WTC11 (cell line): ENCODE results near the gene NCKAP5. TPM values are rescaled to one million over a fixed set of nuclear protein-coding genes. Genes with fewer than 3 reads are reported as not detected.

Experiments
- ATAC-seq: fragments of 200-7000 bp; cut with Tn5 transposase; 2 replicates; pipeline ENCODE4 v1.10.0; 2021; ENCODE audit warnings: mild to moderate bottlenecking, moderate library complexity
- CTCF ChIA-PET: fragments of 300-600 bp; sonication (Branson Sonifier 250); formaldehyde crosslinking; loops from one replicate; lab custom pipeline; 2021; ENCODE audit warnings: antibody characterized with exemption; lab: Charles Lee
- POLR2A ChIA-PET: fragments of 350-600 bp; sonication (Branson Sonifier 250); formaldehyde crosslinking; loops from one replicate; lab custom pipeline; 2021; ENCODE audit warnings: antibody characterized with exemption; lab: Charles Lee
- DNase-seq: peaks from one replicate; pipeline ENCODE4 v3.0.0; 2021; ENCODE audit warnings: low spot score
- H3K27ac Mint-ChIP-seq: 2 replicates; pipeline ENCODE4 v1.8.0; 2021; ENCODE audit warnings: mixed read lengths
- H3K27me3 Mint-ChIP-seq: 2 replicates; pipeline ENCODE4 v1.8.0; 2021; ENCODE audit warnings: low read depth, mild to moderate bottlenecking, moderate library complexity, mixed read lengths
- H3K36me3 Mint-ChIP-seq: 2 replicates; pipeline ENCODE4 v1.8.0; 2021; ENCODE audit warnings: mixed read lengths
- H3K4me1 Mint-ChIP-seq: 2 replicates; pipeline ENCODE4 v1.8.0; 2022; ENCODE audit warnings: mixed read lengths
- H3K4me3 Mint-ChIP-seq: 2 replicates; pipeline ENCODE4 v1.8.0; 2021; ENCODE audit warnings: mild to moderate bottlenecking, moderate library complexity, mixed read lengths
- H3K9me3 Mint-ChIP-seq: 2 replicates; pipeline ENCODE4 v1.8.0; 2021; ENCODE audit warnings: mixed read lengths
- CBFB ChIP-seq: sonication (generic); formaldehyde crosslinking; IDR thresholded peaks from 2 replicates; pipeline ENCODE4 v1.8.1; 2022; ENCODE audit warnings: mild to moderate bottlenecking, low read depth, missing genetic modification reagents
- ETV6 ChIP-seq: sonication (generic); formaldehyde crosslinking; IDR thresholded peaks from 2 replicates; pipeline ENCODE4 v1.8.1; 2022; ENCODE audit warnings: mild to moderate bottlenecking, missing genetic modification reagents
- GABPB1 ChIP-seq: sonication (generic); formaldehyde crosslinking; IDR thresholded peaks from 2 replicates; pipeline ENCODE4 v1.8.1; 2023; ENCODE audit warnings: mild to moderate bottlenecking, missing genetic modification reagents
- MXD4 ChIP-seq: fragments of 250-450 bp; sonication (Bioruptor Pico); IDR thresholded peaks from 2 replicates; pipeline ENCODE4 v1.8.0; 2021; ENCODE audit warnings: mild to moderate bottlenecking, moderate library complexity, borderline replicate concordance
- PRRX2 ChIP-seq: fragments of 250-450 bp; sonication (Bioruptor Pico); IDR thresholded peaks from 2 replicates; pipeline ENCODE4 v1.8.0; 2021; ENCODE audit warnings: mild to moderate bottlenecking
- SP1 ChIP-seq: sonication (generic); formaldehyde crosslinking; conservative IDR thresholded peaks from 2 replicates; pipeline ENCODE4 v1.8.1; 2022; ENCODE audit warnings: missing genetic modification reagents
- TEAD1 ChIP-seq: sonication (generic); formaldehyde crosslinking; IDR thresholded peaks from 2 replicates; pipeline ENCODE4 v1.8.0; 2022; ENCODE audit warnings: mild to moderate bottlenecking, missing genetic modification reagents
- TP53 ChIP-seq: sonication (generic); formaldehyde crosslinking; IDR thresholded peaks from 2 replicates; pipeline ENCODE4 v1.8.1; 2023; ENCODE audit warnings: mild to moderate bottlenecking, missing genetic modification reagents
- ZNF671 ChIP-seq: fragments of 250-450 bp; sonication (Bioruptor Pico); IDR thresholded peaks from 2 replicates; pipeline ENCODE4 v1.8.0; 2021; ENCODE audit warnings: mild to moderate bottlenecking
- total RNA-seq: library from RNA; stranded (reverse); gene quantifications from 3 replicates; pipeline ENCODE4 v1.2.3, GENCODE V29; 2021
- TF ChIP-seq, protein P1 (sequence below): fragments of 250-450 bp; sonication (Bioruptor Pico); IDR thresholded peaks from 2 replicates; pipeline ENCODE4 v1.9.0; 2021; ENCODE audit warnings: mild to moderate bottlenecking
- TF ChIP-seq, protein P2 (sequence below): fragments of 250-450 bp; sonication (Bioruptor Pico); IDR thresholded peaks from 2 replicates; pipeline ENCODE4 v1.8.0; 2021; ENCODE audit warnings: mild to moderate bottlenecking
- TF ChIP-seq, protein P3 (sequence below): fragments of 200-600 bp; IDR thresholded peaks from 2 replicates; pipeline ENCODE4 v1.8.0; 2022; ENCODE audit warnings: antibody characterized with exemption
- TF ChIP-seq, protein P4 (sequence below): sonication (generic); formaldehyde crosslinking; IDR thresholded peaks from 2 replicates; pipeline ENCODE4 v1.8.0; 2022; ENCODE audit warnings: missing genetic modification reagents
- TF ChIP-seq, protein P5 (sequence below): sonication (generic); formaldehyde crosslinking; IDR thresholded peaks from 2 replicates; pipeline ENCODE4 v1.8.1; 2023; ENCODE audit warnings: mild to moderate bottlenecking, missing genetic modification reagents, moderate library complexity
- TF ChIP-seq, protein P6 (sequence below): sonication (generic); formaldehyde crosslinking; IDR thresholded peaks from 2 replicates; pipeline ENCODE4 v1.8.1; 2023; ENCODE audit warnings: mild to moderate bottlenecking, missing genetic modification reagents, moderate library complexity
- TF ChIP-seq, protein P7 (sequence below): sonication (generic); formaldehyde crosslinking; IDR thresholded peaks from 2 replicates; pipeline ENCODE4 v1.8.1; 2022; ENCODE audit warnings: mild to moderate bottlenecking, moderate library complexity, missing genetic modification reagents
- TF ChIP-seq, protein P8 (sequence below): fragments of 250-450 bp; sonication (Bioruptor Pico); IDR thresholded peaks from 2 replicates; pipeline ENCODE4 v1.9.0; 2021; ENCODE audit warnings: mild to moderate bottlenecking
- TF ChIP-seq, protein P9 (sequence below): sonication (generic); formaldehyde crosslinking; IDR thresholded peaks from 2 replicates; pipeline ENCODE4 v1.8.1; 2022; ENCODE audit warnings: missing genetic modification reagents, borderline replicate concordance

Gene NCKAP5
- total RNA-seq, 1 experiment from 2014 or later: 0.55 TPM

DNA sequence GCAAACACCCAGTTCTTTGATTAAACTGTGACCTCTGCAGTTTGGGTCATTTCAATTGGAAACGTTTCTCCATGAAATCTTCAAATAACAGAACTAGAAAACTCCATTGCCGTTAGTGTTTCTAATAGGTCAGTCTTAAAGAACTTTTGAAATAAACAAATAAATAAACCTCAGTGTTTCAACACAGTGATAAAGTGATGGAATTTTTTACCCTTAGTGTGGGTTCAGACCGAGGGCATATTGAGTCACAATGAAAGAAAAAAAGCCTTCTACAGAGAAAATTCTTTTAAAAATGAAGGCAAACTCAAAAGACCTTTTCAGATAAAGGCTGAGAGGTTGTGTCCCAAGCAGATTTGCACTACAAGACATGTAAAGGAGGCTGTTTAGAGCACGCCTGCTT, 149.6 kb downstream of the NCKAP5 start (continued):
- TF ChIP-seq, protein P1, sequence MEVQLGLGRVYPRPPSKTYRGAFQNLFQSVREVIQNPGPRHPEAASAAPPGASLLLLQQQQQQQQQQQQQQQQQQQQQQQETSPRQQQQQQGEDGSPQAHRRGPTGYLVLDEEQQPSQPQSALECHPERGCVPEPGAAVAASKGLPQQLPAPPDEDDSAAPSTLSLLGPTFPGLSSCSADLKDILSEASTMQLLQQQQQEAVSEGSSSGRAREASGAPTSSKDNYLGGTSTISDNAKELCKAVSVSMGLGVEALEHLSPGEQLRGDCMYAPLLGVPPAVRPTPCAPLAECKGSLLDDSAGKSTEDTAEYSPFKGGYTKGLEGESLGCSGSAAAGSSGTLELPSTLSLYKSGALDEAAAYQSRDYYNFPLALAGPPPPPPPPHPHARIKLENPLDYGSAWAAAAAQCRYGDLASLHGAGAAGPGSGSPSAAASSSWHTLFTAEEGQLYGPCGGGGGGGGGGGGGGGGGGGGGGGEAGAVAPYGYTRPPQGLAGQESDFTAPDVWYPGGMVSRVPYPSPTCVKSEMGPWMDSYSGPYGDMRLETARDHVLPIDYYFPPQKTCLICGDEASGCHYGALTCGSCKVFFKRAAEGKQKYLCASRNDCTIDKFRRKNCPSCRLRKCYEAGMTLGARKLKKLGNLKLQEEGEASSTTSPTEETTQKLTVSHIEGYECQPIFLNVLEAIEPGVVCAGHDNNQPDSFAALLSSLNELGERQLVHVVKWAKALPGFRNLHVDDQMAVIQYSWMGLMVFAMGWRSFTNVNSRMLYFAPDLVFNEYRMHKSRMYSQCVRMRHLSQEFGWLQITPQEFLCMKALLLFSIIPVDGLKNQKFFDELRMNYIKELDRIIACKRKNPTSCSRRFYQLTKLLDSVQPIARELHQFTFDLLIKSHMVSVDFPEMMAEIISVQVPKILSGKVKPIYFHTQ (CRISPR knock-in tag): no peak
- TF ChIP-seq, protein P2, sequence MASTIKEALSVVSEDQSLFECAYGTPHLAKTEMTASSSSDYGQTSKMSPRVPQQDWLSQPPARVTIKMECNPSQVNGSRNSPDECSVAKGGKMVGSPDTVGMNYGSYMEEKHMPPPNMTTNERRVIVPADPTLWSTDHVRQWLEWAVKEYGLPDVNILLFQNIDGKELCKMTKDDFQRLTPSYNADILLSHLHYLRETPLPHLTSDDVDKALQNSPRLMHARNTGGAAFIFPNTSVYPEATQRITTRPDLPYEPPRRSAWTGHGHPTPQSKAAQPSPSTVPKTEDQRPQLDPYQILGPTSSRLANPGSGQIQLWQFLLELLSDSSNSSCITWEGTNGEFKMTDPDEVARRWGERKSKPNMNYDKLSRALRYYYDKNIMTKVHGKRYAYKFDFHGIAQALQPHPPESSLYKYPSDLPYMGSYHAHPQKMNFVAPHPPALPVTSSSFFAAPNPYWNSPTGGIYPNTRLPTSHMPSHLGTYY: no peak
- TF ChIP-seq TP53 (no peak), GABPB1 (no peak), MXD4 (CRISPR knock-in tag) (no peak), ETV6 (no peak), CBFB (CRISPR knock-in tag) (no peak), ZNF671 (no peak)
- TF ChIP-seq, protein P3, sequence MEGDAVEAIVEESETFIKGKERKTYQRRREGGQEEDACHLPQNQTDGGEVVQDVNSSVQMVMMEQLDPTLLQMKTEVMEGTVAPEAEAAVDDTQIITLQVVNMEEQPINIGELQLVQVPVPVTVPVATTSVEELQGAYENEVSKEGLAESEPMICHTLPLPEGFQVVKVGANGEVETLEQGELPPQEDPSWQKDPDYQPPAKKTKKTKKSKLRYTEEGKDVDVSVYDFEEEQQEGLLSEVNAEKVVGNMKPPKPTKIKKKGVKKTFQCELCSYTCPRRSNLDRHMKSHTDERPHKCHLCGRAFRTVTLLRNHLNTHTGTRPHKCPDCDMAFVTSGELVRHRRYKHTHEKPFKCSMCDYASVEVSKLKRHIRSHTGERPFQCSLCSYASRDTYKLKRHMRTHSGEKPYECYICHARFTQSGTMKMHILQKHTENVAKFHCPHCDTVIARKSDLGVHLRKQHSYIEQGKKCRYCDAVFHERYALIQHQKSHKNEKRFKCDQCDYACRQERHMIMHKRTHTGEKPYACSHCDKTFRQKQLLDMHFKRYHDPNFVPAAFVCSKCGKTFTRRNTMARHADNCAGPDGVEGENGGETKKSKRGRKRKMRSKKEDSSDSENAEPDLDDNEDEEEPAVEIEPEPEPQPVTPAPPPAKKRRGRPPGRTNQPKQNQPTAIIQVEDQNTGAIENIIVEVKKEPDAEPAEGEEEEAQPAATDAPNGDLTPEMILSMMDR: no peak
- TF ChIP-seq, protein P4, sequence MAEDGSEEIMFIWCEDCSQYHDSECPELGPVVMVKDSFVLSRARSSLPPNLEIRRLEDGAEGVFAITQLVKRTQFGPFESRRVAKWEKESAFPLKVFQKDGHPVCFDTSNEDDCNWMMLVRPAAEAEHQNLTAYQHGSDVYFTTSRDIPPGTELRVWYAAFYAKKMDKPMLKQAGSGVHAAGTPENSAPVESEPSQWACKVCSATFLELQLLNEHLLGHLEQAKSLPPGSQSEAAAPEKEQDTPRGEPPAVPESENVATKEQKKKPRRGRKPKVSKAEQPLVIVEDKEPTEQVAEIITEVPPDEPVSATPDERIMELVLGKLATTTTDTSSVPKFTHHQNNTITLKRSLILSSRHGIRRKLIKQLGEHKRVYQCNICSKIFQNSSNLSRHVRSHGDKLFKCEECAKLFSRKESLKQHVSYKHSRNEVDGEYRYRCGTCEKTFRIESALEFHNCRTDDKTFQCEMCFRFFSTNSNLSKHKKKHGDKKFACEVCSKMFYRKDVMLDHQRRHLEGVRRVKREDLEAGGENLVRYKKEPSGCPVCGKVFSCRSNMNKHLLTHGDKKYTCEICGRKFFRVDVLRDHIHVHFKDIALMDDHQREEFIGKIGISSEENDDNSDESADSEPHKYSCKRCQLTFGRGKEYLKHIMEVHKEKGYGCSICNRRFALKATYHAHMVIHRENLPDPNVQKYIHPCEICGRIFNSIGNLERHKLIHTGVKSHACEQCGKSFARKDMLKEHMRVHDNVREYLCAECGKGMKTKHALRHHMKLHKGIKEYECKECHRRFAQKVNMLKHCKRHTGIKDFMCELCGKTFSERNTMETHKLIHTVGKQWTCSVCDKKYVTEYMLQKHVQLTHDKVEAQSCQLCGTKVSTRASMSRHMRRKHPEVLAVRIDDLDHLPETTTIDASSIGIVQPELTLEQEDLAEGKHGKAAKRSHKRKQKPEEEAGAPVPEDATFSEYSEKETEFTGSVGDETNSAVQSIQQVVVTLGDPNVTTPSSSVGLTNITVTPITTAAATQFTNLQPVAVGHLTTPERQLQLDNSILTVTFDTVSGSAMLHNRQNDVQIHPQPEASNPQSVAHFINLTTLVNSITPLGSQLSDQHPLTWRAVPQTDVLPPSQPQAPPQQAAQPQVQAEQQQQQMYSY: no peak
- TF ChIP-seq, protein P5, sequence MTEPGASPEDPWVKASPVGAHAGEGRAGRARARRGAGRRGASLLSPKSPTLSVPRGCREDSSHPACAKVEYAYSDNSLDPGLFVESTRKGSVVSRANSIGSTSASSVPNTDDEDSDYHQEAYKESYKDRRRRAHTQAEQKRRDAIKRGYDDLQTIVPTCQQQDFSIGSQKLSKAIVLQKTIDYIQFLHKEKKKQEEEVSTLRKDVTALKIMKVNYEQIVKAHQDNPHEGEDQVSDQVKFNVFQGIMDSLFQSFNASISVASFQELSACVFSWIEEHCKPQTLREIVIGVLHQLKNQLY (CRISPR knock-in tag): no peak
- TF ChIP-seq, protein P6, sequence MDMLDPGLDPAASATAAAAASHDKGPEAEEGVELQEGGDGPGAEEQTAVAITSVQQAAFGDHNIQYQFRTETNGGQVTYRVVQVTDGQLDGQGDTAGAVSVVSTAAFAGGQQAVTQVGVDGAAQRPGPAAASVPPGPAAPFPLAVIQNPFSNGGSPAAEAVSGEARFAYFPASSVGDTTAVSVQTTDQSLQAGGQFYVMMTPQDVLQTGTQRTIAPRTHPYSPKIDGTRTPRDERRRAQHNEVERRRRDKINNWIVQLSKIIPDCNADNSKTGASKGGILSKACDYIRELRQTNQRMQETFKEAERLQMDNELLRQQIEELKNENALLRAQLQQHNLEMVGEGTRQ: no peak

DNA sequence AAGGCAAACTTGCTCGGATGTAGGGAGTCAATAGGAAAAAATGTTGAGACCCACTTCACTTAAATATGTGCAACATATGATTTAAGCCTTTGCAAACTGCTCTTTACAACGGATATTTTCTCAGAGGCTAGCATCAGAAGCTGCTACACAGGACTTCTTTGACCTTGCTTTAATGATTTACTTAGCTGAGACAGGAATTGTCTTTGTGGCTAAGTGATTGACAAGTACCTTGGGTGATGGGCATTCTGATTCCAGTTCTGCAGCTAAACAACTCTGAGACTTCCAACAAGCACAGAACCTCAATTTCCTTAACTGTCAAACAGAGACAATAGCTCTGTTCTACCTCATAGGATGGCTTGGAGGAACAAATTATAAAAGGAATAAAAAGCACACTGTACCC, 150.2 kb downstream of the NCKAP5 start:
- ChIA-PET CTCF (interaction anchor here (1.0 to 1.6 kb wide), 3 partner anchors 102 to 151 kb away, joined by 3 read pairs; no protein-coding TSS in a partner anchor), POLR2A (no interaction called here)
- H3K9me3 Mint-ChIP-seq: no peaks in the 10 kb centered on the region
- no peak for DNase-seq
- peaks cover 32% of the 10 kb centered on the region for H3K4me1 Mint-ChIP-seq
- no peak overlapping the region for H3K4me3 Mint-ChIP-seq
- peaks cover 9% of the 10 kb centered on the region for H3K27me3 Mint-ChIP-seq
- H3K27ac Mint-ChIP-seq: no peak overlapping the region
- H3K36me3 Mint-ChIP-seq: no peaks in the 10 kb centered on the region
- no peak for ATAC-seq
- TF ChIP-seq, protein P2: no peak
- TF ChIP-seq SP1 (CRISPR knock-in tag) (no peak), PRRX2 (CRISPR knock-in tag) (no peak), TEAD1 (no peak)
- TF ChIP-seq, protein P7, sequence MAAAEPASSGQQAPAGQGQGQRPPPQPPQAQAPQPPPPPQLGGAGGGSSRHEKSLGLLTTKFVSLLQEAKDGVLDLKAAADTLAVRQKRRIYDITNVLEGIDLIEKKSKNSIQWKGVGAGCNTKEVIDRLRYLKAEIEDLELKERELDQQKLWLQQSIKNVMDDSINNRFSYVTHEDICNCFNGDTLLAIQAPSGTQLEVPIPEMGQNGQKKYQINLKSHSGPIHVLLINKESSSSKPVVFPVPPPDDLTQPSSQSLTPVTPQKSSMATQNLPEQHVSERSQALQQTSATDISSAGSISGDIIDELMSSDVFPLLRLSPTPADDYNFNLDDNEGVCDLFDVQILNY (CRISPR knock-in tag): no peak
- TF ChIP-seq, protein P5 (CRISPR knock-in tag): no peak
- TF ChIP-seq, protein P8, sequence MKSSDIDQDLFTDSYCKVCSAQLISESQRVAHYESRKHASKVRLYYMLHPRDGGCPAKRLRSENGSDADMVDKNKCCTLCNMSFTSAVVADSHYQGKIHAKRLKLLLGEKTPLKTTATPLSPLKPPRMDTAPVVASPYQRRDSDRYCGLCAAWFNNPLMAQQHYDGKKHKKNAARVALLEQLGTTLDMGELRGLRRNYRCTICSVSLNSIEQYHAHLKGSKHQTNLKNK: no peak
- TF ChIP-seq, protein P9, sequence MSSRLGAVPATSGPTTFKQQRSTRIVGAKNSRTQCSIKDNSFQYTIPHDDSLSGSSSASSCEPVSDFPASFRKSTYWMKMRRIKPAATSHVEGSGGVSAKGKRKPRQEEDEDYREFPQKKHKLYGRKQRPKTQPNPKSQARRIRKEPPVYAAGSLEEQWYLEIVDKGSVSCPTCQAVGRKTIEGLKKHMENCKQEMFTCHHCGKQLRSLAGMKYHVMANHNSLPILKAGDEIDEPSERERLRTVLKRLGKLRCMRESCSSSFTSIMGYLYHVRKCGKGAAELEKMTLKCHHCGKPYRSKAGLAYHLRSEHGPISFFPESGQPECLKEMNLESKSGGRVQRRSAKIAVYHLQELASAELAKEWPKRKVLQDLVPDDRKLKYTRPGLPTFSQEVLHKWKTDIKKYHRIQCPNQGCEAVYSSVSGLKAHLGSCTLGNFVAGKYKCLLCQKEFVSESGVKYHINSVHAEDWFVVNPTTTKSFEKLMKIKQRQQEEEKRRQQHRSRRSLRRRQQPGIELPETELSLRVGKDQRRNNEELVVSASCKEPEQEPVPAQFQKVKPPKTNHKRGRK: no peak
